Measurements from ENCODE around the gene SH3PXD2A.

Gene SH3PXD2A

GRCh38 chr10:103572347-103573204 is 282.8 kb downstream of the SH3PXD2A start:
- DNase-seq: no peak

GRCh38 chr10:103571656-103571975 is 283.8 kb downstream of the SH3PXD2A start:
- DNase-seq: no peak

DNA sequence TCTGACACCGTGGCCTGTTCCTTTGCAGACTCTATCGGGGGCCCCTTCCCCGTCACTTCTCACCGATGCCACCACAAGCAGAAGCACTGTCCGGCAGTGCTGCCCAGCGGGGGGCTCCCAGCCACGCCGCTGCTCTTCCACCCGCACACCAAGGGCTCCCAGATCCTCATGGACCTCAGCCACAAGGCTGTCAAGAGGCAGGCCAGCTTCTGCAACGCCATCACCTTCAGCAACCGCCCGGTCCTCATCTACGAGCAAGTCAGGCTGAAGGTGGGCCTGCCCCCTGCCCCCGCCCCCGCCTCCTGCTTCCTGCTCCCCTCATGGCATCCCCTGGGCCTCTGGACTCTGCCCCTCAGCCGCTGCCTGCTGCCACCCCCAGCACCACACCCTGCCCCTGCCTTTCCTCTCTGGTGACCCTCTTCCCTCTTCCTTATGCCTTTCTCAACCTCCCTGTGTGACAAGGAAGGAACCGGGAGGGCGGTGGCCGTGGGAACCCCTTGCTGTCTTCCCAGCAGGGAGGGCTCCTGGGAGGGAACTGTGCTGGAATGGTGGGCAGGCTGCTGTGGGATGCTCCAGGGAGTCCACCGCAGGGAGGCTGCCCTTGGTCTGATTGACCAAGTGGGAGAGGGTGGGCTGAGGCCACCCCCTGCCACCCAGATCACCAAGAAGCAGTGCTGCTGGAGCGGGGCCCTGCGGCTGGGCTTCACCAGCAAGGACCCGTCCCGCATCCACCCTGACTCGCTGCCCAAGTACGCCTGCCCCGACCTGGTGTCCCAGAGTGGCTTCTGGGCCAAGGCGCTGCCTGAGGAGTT is 284.3 kb downstream of the SH3PXD2A start:
- no peak for DNase-seq

DNA sequence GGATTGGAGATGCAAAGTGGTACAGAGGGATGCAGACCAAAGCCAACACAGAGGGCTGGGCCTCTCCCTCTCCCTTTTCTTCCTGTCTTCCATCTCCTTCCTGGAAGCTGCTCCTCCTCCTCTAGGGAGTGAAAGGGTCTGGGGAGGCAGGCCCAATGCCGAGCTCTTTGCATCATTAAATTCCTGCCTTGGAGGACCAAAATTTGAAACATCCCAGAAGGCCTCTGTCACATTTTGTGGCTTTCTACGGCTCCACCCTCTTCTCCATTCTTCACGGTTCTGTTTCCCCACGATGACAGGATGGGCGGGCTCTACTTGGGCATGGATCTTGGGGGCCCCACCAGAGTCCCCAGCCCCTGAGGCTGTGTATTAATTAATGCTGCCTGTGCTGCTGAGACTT is 285.5 kb downstream of the SH3PXD2A start:
- DNase-seq: no peak

DNA sequence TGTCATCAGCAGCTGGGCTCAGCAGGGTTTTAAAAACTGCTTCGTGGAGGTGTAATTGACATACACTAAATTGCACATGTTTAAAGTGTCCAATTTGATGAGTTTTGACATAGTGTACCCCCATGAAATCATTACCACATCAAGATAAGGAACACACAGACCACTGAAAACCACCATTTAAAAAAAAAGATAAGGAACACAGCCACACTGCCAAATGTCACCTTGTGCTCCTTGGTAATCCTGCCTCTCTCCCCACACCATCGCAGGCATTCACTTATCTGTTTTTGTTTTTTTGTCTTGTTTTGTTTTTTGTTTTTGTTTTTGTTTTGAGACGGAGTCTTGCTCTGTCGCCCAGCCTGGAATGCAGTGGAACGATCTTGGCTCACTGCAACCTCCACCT is 286.9 kb downstream of the SH3PXD2A start:
- DNase-seq: no peak

DNA sequence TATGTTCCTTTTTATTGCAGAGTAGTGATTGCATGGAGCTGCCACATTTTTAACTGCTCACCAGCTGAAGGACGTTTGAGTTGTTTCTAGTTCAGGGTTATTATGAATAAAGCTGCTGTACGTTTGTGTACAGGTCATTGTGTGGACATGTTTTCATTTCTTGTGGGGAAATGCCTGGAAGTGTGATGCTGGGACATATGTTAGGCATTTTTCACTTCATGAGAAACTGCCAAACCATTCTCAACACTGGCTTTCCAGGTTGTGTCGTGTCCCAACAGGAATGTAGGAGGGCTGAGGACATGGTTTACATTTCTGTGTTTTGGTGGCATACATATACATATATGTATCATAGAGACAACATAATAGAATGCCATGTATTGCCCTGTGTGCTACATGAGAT is 288.8 kb downstream of the SH3PXD2A start:
- DNase-seq: no peak

DNA sequence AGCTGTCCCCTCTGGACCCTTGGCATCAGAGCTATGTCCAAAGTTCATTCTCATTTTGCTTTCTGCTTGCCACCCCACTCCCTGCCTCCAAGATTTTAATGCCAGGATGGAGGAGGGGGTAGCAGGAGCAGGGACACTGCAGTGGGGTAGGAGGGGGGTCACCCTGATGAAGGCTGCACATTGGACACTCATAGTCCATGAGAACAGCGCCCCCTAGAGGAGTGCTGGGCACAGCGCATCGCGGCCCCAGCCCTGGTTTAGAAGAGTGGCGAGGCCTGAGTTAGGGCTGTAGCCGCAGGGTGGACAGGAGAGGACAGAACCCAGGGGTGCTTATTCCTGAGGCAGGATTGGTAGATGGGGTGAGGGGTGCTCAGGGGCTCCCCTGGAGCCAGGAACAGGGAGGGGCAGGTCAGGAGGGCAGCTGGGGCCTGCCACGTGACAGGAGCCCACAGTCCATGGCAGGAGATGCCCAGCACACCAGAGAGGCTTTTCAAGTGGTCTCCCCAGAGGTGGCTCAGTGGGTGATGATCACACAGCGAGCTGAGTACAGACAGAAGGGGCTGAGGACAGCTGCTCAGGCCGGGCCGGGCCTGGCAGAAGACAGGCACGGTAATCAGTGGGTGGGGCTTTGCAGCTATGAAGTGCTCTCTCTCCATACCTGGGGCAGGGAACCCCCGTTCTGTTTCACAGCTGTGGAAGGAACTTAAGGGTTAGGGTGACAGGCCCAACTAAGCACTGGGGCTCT is 290.4 kb downstream of the SH3PXD2A start:
- DNase-seq: no peak

GRCh38 chr10:103564116-103564501 is 291.3 kb downstream of the SH3PXD2A start:
- peak; percentile 67 for DNase-seq

GRCh38 chr10:103563231-103564115 is 291.9 kb downstream of the SH3PXD2A start:
- DNase-seq: no peak

- no peak for DNase-seq
Measured at GRCh38 chr10:103562383-103562782, 293.0 kb downstream of the SH3PXD2A start.

DNA sequence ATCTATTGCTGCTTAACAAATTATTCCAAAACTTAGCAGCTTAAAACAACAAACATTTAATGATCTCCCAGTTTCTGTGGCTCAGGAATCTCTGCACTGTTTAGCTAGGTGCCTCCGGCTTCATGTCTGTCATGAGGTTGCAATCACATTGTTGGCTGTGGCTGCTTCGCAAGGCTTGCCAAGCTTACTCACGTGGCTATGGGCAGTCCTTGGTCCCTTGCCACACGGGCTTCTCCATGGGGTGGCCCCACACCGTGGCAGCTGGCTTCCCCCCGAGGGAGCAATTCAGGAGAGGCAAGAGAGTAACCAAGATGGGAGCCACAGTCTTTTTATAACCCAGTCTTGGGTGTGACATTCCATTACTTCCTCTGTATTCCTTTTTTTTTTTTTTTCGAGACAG is 294.5 kb downstream of the SH3PXD2A start:
- no peak for DNase-seq

- no peak for DNase-seq
Measured at GRCh38 chr10:103559776-103560175, 295.6 kb downstream of the SH3PXD2A start.

DNA sequence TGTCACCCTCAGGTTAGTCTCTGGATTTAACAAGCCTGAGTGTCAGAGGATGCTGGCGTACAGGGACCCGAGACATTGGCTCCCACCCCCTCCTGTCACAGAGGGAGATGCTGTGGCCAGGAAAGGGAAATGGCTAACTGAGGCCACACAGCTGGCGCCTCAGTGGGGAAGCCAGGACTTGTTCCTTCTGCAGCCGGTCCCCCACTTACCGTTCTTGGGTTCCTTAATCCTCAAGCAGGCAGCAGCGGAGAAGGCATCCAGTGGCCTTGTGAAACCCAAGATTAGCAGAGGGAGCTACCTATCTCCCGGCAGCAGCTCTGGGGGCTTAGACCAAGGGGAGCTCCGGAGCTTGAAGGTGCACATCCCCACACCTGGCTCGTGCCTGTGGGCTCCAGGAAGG is 296.5 kb downstream of the SH3PXD2A start:
- no peak for DNase-seq

DNA sequence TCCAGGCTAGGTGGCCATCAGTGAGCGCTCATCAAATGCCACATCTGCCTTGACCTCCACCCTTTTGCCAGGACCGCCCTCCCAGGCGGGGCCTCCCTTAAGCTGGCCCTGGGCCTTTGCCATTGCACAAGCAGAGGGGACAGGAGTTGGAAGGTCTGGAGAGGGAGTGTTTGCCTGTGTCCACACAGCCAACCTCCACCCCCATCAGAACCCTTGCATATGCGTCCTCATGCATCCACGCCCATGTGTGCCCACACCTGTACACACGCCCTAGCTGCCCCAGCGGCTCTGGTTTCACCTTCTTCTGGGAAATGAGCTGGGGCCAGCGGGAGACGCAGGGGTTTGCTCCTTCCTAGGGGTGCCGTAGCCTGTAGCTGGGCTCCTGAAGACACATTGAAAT is 297.9 kb downstream of the SH3PXD2A start:
- no peak for DNase-seq

DNA sequence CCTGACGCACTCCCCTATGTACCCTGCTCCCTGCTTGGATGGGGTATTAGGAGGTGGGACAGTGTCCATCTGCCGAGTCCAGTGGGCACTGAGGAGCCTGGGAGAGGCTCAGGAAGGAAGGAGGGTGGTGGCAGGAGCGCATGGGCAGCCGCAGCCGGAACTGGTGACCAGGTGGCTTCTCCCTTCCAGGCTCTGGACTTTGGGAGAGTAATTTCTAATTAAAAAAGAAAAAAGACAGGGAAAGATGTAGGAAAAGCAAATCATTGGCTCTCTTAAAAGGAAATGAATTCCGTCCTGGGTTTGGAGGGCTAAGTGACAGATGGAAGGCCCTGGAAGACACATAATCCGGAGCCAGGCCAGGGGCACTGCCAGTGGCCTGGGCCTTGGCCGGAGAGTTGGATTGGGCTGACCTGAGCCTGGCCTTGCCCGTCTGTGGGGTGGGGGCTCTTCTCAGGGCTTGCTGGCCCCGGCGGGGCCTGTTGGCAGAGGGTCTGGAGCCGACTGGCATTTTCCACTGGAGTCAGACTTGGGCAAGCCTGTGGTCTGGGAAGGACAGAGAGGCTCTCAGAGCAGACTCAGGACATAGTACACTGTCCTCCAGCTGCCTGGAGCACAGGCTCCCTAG is 298.9 kb downstream of the SH3PXD2A start:
- DNase-seq: no peak

GRCh38 chr10:103555712-103556111 is 299.7 kb downstream of the SH3PXD2A start:
- DNase-seq: no peak

DNA sequence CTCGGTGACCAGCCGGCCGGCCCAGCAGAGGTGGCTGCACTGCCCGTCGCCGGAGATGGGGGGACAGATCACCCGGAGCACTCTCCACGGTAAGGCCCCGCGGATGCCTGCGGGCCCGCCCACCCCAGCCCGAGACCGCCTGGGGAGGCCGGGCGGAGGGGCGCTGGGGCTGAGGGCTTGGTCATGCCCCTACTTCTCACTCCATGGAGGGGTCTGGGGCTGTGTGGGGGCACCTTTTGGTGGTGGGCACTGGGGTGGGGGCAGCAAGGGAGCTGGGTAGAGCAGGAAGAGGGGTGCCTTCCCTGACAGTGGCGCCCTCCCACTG is 300.1 kb downstream of the SH3PXD2A start:
- no peak for DNase-seq

DNA sequence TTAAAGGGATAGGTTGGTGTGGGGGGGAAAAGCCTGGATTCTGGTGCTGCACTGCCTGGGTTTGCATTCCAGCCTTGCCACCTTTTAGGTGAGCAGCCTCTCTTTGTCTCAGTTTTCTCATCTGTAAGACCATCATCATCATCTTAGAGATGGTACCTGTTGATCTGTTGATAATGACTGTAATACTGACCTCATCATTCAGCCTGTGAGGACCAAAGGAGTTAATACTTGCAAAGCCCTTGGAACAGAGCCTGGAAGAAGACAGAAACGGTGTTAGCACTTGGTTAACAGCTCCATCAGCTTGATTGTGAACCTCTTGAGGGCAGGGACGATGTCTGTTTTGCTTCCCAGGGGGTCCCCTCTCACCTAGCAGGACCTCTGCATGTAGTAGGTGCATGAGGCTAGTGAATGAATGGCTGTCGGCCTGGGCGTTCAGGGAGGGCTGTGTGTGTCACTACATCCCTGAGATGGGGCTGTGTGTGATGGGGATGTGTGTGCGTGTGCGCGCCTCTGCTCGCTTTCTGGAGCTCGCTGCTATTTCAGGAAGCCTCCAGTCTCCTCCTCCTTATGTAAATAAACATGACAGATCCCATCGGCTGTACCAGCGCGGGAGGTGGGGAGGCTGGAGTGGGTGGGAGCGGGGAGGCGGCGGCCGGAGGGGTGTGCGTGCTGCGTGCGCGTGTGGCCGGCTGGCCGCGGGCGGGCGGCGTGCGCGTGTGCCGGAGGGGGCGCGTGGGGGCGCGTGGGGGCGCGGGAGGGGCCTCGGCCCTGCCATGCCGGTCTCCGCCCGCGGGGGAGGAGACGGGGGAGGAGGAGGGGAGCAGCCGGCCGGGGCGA is 300.7 kb downstream of the SH3PXD2A start:
- peak; percentile 51 for DNase-seq

DNA sequence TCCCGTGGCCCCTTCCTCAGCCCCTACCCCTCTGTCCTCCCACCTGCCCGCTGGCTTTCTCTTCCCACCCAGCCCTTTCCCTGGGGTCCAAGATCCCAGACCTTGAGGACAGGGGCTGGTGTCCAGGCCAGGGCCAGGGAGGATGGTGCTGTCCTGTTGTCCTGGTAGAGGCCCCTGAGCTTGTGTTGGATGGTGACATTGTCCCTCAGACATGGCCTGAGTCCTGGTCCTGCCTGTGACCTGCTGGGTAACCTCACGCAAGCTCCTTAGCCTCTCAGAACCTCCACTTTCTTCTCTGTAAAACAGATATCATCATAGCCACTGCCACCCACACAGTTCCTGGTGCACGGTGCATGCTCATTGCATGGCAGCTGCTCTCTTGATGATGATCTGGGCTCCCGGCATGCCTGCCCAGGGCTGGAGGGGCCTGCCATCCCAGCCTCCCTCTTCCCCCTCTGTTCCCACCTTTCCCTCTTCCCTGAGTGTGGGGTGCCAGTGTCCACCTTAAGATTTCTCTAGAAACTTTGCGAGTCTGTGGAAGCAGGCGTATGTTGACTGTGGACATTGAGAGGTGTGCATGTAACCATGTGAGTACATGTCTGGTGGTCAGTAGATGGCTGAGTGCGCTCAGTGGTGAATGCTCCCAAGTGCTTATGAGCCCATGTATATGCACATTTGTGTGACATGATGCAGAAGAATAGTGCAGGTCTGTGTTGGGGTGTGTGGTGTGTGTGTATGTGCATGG is 301.5 kb downstream of the SH3PXD2A start:
- DNase-seq: no peak

All from T1000 (cell line).